Right cardiac atrium (tissue), 5 donors: Measurements from ENCODE around the gene S100G. TPM values are rescaled to one million over a fixed set of nuclear protein-coding genes. Genes with fewer than 3 reads are reported as not detected.
A peak's percentile ranks its signal among the peaks of the same experiment; 100 is the strongest.
"Not testable (repeated sequence)": the region's sequence is repeated elsewhere in the genome, so short reads cannot be mapped to it uniquely, and the experiment has no call there.

ENCODE experiments used
- ATAC-seq, 2 donors: fragments of 200-7000 bp; cut with Tn5 transposase; one replicate each; pipeline versions ENCODE4 v1.8.0 to v1.9.1; 2020; ENCODE audit warnings: moderate library complexity in 2 of 2, mild to moderate bottlenecking in 1 of 2
- DNase-seq, 3 donors: peaks; one replicate each; pipeline ENCODE4 v3.0.0-alpha.2; 2020
- H3K27ac ChIP-seq: one replicate; pipeline ENCODE4 v1.5.1; 2013; ENCODE audit warnings: mild to moderate bottlenecking, low read length, control low read depth, moderate library complexity
- H3K27me3 ChIP-seq: one replicate; pipeline ENCODE4 v1.6.1; 2013; ENCODE audit not compliant: control insufficient read depth, insufficient read depth
- H3K4me1 ChIP-seq: one replicate; pipeline ENCODE4 v1.6.1; 2013; ENCODE audit warnings: low read length; ENCODE audit not compliant: control insufficient read depth, insufficient read depth
- H3K4me3 ChIP-seq: one replicate; pipeline ENCODE4 v1.5.1; 2013; ENCODE audit warnings: low read length, control low read depth
- H3K9me3 ChIP-seq: one replicate; pipeline ENCODE4 v1.6.1; 2013; ENCODE audit warnings: low read length; ENCODE audit not compliant: control insufficient read depth
- WGBS: extraction: QIAGEN DNeasy Blood & Tissue Kit; methylation state at CpG from one replicate; pipeline ENCODE4 v1.1.7; 2013; 5-methylcytosine and 5-hydroxymethylcytosine counted together
- intact Hi-C, 4 donors: fragments of 100-400 bp; cut with DNase I; formaldehyde crosslinking; loops; one replicate each; pipeline versions ENCODE4 v1.11.0 to v1.14.0; 2022 to 2023
- polyA plus RNA-seq: library from polyadenylated mRNA; stranded (reverse); fragments of 200-250 nt; gene quantifications from one replicate; pipeline ENCODE4 v1.2.3, GENCODE V29; 2013
- total RNA-seq, 4 donors: library from RNA; stranded (reverse); fragmentation: NEBNext Ultra II Directional; extraction: Animal tissue kit (Norgen Biotek cat#: 25700); gene quantifications; one replicate each; pipeline ENCODE4 v1.2.1, GENCODE V29; 2021
- donor health status: healthy with polysubstance abuse.
- donor health status: DM: no; HTN: yes; CAD: no.
- donor health status: DM: no; HTN: no; CAD: no.
- donor health status: DM: no; HTN: yes; CAD: no; lungs with severe emphysema.
- donor health status: DM: yes; HTN: yes; CAD: no.

The S100G gene
- total and polyA plus RNA-seq, 5 donors, result not detected

- Histone ChIP-seq H3K4me1 (no peaks in the 10 kb centered on the region), H3K27ac (no peak overlapping the region), H3K4me3 (no peak overlapping the region), H3K27me3 (no peaks in the 10 kb centered on the region), H3K9me3 (no peaks in the 10 kb centered on the region)
- intact Hi-C loops, result no loop called here
- ATAC-seq (no peak), DNase-seq (no peak)
- 98% methylated on average over 2 of the region's 2 CpGs for WGBS
Measured at GRCh38 chrX:16619024-16619423, 30.9 kb upstream of the S100G start.

GRCh38 chrX:16628511-16628910, 21.4 kb upstream of the S100G start:
- intact Hi-C loops, H3K27me3 ChIP-seq, H3K4me1 ChIP-seq, DNase-seq, H3K27ac ChIP-seq, H3K9me3 ChIP-seq, H3K4me3 ChIP-seq: not testable (repeated sequence)
- WGBS, result 70% methylated on average over 6 of the region's 6 CpGs
- ATAC-seq, result peak in 1 of 2 donors; percentile 23

- WGBS, result 70% methylated on average over 17 of the region's 17 CpGs
- intact Hi-C loops, result no loop called here
- ATAC-seq (peak in 1 of 2 donors; percentile 42), DNase-seq (no peak)
- Histone ChIP-seq H3K4me1 (no peaks in the 10 kb centered on the region), H3K4me3 (no peak overlapping the region), H3K27me3 (no peaks in the 10 kb centered on the region), H3K27ac (no peak overlapping the region), H3K9me3 (no peaks in the 10 kb centered on the region)
Measured at GRCh38 chrX:16628946-16629595, 20.9 kb upstream of the S100G start.

DNA sequence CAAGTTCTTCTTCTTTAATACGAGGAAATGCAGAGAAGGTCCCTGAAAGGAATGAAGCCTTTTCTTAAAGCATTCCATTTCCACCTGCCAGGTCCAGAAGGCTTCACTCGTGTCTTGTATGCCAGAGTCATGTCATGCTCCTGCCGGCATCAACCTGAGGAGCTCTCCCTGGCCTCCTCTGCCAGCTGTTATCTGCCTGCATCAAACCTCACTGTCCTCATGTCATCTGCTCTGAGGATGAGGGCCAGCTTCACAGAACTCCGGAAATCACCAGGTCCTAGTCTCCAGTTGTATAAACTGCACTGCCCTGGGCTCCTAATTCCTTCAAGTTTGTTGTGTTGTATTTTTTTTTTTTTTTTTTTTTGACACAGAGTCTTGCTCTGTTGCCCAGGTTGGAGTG, 20.0 kb upstream of the S100G start:
- no peak overlapping the region for H3K27ac ChIP-seq
- ATAC-seq, result no peak
- no peak overlapping the region for H3K4me3 ChIP-seq
- DNase-seq, result no peak
- no peaks in the 10 kb centered on the region for H3K9me3 ChIP-seq
- intact Hi-C loops, result no loop called here
- WGBS, result 52% methylated on average over 4 of the region's 4 CpGs
- H3K4me1 ChIP-seq, result no peaks in the 10 kb centered on the region
- H3K27me3 ChIP-seq, result no peaks in the 10 kb centered on the region

- Histone ChIP-seq H3K4me1 (no peaks in the 10 kb centered on the region), H3K4me3 (no peak overlapping the region), H3K9me3 (no peaks in the 10 kb centered on the region), H3K27me3 (no peaks in the 10 kb centered on the region), H3K27ac (no peak overlapping the region)
- intact Hi-C loops, result no loop called here
- ATAC-seq, result no peak
- WGBS, result 14% methylated on average over 4 of the region's 4 CpGs
- no peak for DNase-seq
Measured at GRCh38 chrX:16633754-16634153, 16.2 kb upstream of the S100G start.

- intact Hi-C loops, result no loop called here
- H3K27me3 ChIP-seq, result no peaks in the 10 kb centered on the region
- H3K4me1 ChIP-seq, result no peaks in the 10 kb centered on the region
- H3K27ac ChIP-seq, result no peak overlapping the region
- DNase-seq (no peak), ATAC-seq (no peak)
- H3K4me3 ChIP-seq, result no peak overlapping the region
- WGBS, result 92% methylated on average over 5 of the region's 5 CpGs
- H3K9me3 ChIP-seq, result no peaks in the 10 kb centered on the region
Measured at GRCh38 chrX:16635040-16635439, 14.9 kb upstream of the S100G start.

DNA sequence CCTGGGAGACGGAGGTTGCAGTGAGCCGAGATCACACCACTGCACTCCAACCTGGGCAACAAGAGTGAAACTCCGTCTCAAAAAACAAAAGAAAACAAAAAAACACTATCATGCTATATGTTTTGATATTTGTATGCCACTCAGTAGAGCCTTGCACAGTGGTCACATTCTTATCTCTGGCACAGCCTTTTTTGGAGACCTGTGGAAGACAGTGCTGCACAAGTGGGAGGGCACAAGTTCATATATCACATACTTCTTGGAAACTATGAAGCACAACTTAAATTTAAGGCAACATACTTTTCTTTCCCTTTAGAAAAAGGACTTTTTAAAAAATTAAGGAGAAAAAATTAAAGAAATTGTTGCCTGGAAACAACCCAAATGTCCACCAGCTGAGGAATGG, 14.4 kb upstream of the S100G start:
- H3K4me1 ChIP-seq, result no peaks in the 10 kb centered on the region
- ATAC-seq (no peak), DNase-seq (no peak)
- 100% methylated on average over 3 of the region's 3 CpGs for WGBS
- H3K27ac ChIP-seq, result no peak overlapping the region
- no peaks in the 10 kb centered on the region for H3K27me3 ChIP-seq
- H3K9me3 ChIP-seq, result no peaks in the 10 kb centered on the region
- H3K4me3 ChIP-seq, result no peak overlapping the region
- intact Hi-C loops, result no loop called here

- Histone ChIP-seq H3K9me3 (no peaks in the 10 kb centered on the region), H3K4me3 (no peak overlapping the region), H3K4me1 (no peaks in the 10 kb centered on the region), H3K27ac (no peak overlapping the region), H3K27me3 (no peaks in the 10 kb centered on the region)
- intact Hi-C loops, result no loop called here
- WGBS, result 97% methylated on average over 7 of the region's 7 CpGs
- ATAC-seq (no peak), DNase-seq (no peak)
Measured at GRCh38 chrX:16638533-16638932, 11.4 kb upstream of the S100G start.

GRCh38 chrX:16639966-16640365, 10.0 kb upstream of the S100G start:
- intact Hi-C loops, result no loop called here
- no peak for ATAC-seq
- no peaks in the 10 kb centered on the region for H3K4me1 ChIP-seq

GRCh38 chrX:16640823-16641222, 9.1 kb upstream of the S100G start:
- no peaks in the 10 kb centered on the region for H3K4me1 ChIP-seq
- H3K27ac ChIP-seq, result no peak overlapping the region
- DNase-seq (no peak), ATAC-seq (no peak)
- H3K9me3 ChIP-seq, result no peaks in the 10 kb centered on the region
- no peak overlapping the region for H3K4me3 ChIP-seq
- intact Hi-C loops, result no loop called here
- WGBS, result 70% methylated on average over 4 of the region's 4 CpGs
- H3K27me3 ChIP-seq, result no peaks in the 10 kb centered on the region

More at GRCh38 chrX:16639966-16640365, 10.0 kb upstream of the S100G start:
- DNase-seq, result no peak
- WGBS, result 84% methylated on average over 6 of the region's 6 CpGs
- H3K27ac ChIP-seq, result no peak overlapping the region
- H3K9me3 ChIP-seq, result no peaks in the 10 kb centered on the region
- no peaks in the 10 kb centered on the region for H3K27me3 ChIP-seq
- no peak overlapping the region for H3K4me3 ChIP-seq

- no peak overlapping the region for H3K4me3 ChIP-seq
- 85% methylated on average over 5 of the region's 5 CpGs for WGBS
- no peak overlapping the region for H3K27ac ChIP-seq
- H3K4me1 ChIP-seq, result no peaks in the 10 kb centered on the region
- DNase-seq (no peak), ATAC-seq (no peak)
- no peaks in the 10 kb centered on the region for H3K27me3 ChIP-seq
- intact Hi-C loops, result no loop called here
- H3K9me3 ChIP-seq, result no peaks in the 10 kb centered on the region
Measured at GRCh38 chrX:16643176-16643575, 6.8 kb upstream of the S100G start.
